ENCODE results near the gene PALLD. TPM values are rescaled to one million over a fixed set of nuclear protein-coding genes. Genes with fewer than 3 reads are reported as not detected.

PALLD gene
- total and polyA plus RNA-seq, 2 donors (not counting 3 experiments of a cell fraction or from before 2014, with no cell fraction given): 13.4 to 48.2 TPM

GRCh38 chr4:168720396-168720900, 223.6 kb downstream of the PALLD start:
- no peaks in the 10 kb centered on the region for H3K9me1 ChIP-seq (replicated peaks; ENCODE audit: control insufficient read depth, extremely low read depth, insufficient read depth, low read length)
- no peaks in the 10 kb centered on the region for H3K79me2 ChIP-seq (ENCODE audit: control insufficient read depth, insufficient read depth, low read length)
- H2AFZ ChIP-seq (ENCODE audit: low read depth, low read length): no peak overlapping the region
- FAIRE-seq (no peak), DNase-seq (ENCODE audit: low read depth, low spot score) (no peak)
- H3K9me3 ChIP-seq (replicated peaks; ENCODE audit: control insufficient read depth, insufficient read depth, low read length): no peaks in the 10 kb centered on the region
- CTCF ChIA-PET: interaction anchor here (1.0 to 1.1 kb wide), 4 partner anchors 9 to 13 kb away, joined by 3 to 5 read pairs (median 4); no protein-coding TSS in a partner anchor
- intact Hi-C loops (cut with micrococcal nuclease) (loop anchor here (5.0 kb wide), 1 partner anchor 47 kb away; no protein-coding TSS in a partner anchor), dilution Hi-C loops (cut with MboI; ENCODE audit: extremely low pct_ligation_motif_present, low sequenced_read_pairs) (no loop called here)
- TF ChIP-seq POLR2A (IDR thresholded peaks at IDR 0.05; ENCODE audit: low read depth, low read length): no peak
- TF ChIP-seq MYC (IDR thresholded peaks at IDR 0.05; ENCODE audit: low read depth, low read length): no peak
- TF ChIP-seq, protein P1, sequence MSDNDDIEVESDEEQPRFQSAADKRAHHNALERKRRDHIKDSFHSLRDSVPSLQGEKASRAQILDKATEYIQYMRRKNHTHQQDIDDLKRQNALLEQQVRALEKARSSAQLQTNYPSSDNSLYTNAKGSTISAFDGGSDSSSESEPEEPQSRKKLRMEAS (IDR thresholded peaks at IDR 0.05; ENCODE audit: insufficient read depth, insufficient read length): no peak
- TF ChIP-seq FOS (IDR thresholded peaks at IDR 0.05; ENCODE audit: borderline replicate concordance, insufficient read depth, low read length): no peak
- TF ChIP-seq CTCF (IDR thresholded peaks at IDR 0.05; ENCODE audit: extremely low read depth in 1 of 2, insufficient read depth in 1 of 2, low read depth in 1 of 2, low read length in 2 of 2): no peak
- TF ChIP-seq JUN (IDR thresholded peaks at IDR 0.05; ENCODE audit: borderline replicate concordance, insufficient read depth, insufficient read length, low read depth): no peak
- TF ChIP-seq POLR2AphosphoS5 (IDR thresholded peaks at IDR 0.05; ENCODE audit: insufficient read depth, low read depth, low read length): no peak
- no peak for TF ChIP-seq GATA2 (IDR thresholded peaks at IDR 0.05; ENCODE audit: insufficient read depth, insufficient read length, low read depth, low read length)
- TF ChIP-seq EZH2 (IDR thresholded peaks at IDR 0.05; ENCODE audit: borderline replicate concordance, low read depth, low read length, severe bottlenecking): no peak
- no peaks in the 10 kb centered on the region for H3K27me3 ChIP-seq (ENCODE audit: control insufficient read depth in 2 of 2, insufficient read depth in 2 of 2, low read length in 2 of 2)
- no peak overlapping the region for H3K9ac ChIP-seq (replicated peaks; ENCODE audit: extremely low read depth, insufficient read depth, low read length)
- H3K36me3 ChIP-seq (ENCODE audit: control insufficient read depth in 2 of 2, extremely low read depth in 1 of 2, insufficient read depth in 2 of 2, low read length in 2 of 2): no peaks in the 10 kb centered on the region
- H3K4me2 ChIP-seq (ENCODE audit: insufficient read depth, low read length): no peak overlapping the region
- H4K20me1 ChIP-seq (replicated peaks; ENCODE audit: control insufficient read depth, extremely low read depth, insufficient read depth, low read length): no peaks in the 10 kb centered on the region
- H3K4me1 ChIP-seq (ENCODE audit: control insufficient read depth, extremely low read depth, insufficient read depth, low read length): peaks cover 14% of the 10 kb centered on the region
- no peak overlapping the region for H3K27ac ChIP-seq (ENCODE audit: insufficient read depth, low read depth, low read length)
- POLR2A ChIA-PET: no interaction called here
- no peak overlapping the region for H3K4me3 ChIP-seq (replicated peaks in 1 of 3; ENCODE audit: insufficient read depth in 1 of 3, low read depth in 1 of 3, low read length in 3 of 3)
- BruUV-seq (replicated peaks): no TSS peak

Measured in endothelial cell of umbilical vein (primary cell).